C1 segment of cervical spinal cord (tissue), 14 donors: ENCODE results near the gene GALNT15.

ENCODE experiments used
- DNase-seq, 14 donors: peaks; one replicate each; lab custom pipeline; 2025; lab: John Stamatoyannopoulos, UW

Gene GALNT15, protein sequence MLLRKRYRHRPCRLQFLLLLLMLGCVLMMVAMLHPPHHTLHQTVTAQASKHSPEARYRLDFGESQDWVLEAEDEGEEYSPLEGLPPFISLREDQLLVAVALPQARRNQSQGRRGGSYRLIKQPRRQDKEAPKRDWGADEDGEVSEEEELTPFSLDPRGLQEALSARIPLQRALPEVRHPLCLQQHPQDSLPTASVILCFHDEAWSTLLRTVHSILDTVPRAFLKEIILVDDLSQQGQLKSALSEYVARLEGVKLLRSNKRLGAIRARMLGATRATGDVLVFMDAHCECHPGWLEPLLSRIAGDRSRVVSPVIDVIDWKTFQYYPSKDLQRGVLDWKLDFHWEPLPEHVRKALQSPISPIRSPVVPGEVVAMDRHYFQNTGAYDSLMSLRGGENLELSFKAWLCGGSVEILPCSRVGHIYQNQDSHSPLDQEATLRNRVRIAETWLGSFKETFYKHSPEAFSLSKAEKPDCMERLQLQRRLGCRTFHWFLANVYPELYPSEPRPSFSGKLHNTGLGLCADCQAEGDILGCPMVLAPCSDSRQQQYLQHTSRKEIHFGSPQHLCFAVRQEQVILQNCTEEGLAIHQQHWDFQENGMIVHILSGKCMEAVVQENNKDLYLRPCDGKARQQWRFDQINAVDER

DNA sequence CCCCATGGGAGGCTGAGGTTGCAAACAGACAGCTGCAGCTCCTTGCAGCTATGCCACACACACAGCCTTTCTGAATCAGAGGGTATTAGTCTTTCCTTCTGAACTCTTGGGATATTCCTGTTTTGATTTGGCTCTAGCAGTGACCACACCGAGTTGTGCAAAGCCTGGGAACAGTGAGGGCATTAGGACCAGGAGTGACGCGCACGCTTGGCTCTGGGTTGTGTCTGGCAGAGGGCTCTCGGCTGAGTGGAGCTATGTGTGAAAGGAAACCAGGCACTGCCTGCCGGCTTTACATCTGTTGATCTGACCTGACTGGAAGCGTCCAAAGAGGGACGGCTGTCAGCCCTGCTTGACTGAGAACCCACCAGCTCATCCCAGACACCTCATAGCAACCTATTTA is at the start of gene GALNT15:
GALNT15 (plus strand) TSS at position 292 of the 400 bp plus-strand sequence. CDS start 472 bp downstream, outside the sequence.
- peak; percentile 40 to 97 (median 81) for DNase-seq

DNA sequence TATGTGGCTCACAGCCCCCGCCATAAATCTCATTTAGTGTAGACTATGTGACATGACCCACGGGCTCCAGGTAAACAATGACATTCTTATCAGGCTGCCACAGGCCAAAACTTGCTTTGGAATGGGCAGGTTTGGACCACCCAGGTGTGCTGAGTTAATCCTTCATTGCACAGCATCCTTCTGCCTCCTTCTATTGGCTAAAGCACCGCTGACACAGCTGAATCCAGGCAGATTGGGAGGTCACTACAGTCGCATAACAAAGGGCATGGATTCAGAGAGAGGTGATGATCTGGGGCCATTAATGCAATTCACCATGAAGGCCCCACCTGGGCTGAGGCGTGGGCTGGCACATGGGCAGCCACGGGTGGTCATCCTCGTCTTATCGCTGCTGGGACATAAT is 47.8 kb upstream of the GALNT15 start:
- no peak for DNase-seq

DNA sequence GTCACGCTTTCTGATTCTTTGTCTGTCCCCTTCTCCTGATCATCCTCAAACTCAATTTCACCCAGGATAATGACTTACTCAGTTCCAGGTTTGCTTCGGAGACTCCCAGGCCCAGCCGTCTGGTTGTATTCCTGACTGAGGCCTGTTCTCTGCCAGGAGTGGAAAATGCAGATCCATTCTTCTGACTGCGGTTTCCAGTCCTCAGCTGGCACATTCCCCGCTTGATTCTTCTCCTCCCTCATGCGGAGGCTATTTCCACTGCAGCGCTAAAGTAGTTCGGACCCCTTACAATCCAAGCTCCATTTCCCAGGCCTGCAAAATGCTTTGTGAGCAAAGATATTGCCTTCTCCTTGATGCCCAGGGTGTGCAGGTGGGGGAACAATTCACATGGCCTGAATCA is 47.2 kb upstream of the GALNT15 start:
- DNase-seq = no peak

DNA sequence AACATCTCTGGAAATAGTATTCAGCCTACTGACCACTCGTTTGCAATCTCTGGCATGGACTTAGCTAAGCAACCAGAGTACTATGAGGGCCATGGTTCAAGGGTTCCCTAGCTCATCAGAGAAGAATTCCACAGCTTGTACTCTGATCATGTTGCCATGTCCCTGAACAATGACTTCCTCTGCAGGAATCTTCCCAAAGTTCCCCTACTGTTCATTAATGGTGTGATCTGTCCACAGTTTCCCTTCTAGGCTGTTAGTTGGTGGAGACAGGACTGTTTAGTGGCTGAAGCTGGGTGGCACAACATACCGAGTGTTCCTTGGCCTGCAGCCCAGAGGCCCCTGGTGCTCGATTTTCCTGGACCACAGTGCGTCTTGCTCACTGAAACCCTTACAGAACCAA is 44.4 kb upstream of the GALNT15 start:
- peak in 5 of 14 donors; percentile 8 to 53 (median 44) for DNase-seq

DNA sequence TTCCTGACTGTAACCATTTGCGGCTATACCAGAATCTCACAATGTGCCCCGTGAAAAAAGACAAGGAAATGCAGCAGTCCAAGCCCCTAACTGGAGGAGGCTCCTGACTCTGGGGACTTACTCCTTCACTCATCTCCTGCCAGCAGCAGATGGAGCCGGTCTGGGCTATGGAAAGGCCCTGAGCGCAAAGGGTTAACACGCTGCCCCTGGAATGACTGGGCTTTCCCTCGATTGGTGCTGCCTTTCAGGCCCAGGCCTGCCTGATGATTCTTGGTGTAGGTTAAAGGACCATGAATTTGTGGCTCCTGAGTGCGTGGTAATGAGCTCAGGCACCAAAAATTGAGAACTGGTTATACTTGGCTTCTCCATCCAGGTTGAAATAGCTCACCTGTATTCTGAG is 42.3 kb upstream of the GALNT15 start:
- DNase-seq = no peak

DNA sequence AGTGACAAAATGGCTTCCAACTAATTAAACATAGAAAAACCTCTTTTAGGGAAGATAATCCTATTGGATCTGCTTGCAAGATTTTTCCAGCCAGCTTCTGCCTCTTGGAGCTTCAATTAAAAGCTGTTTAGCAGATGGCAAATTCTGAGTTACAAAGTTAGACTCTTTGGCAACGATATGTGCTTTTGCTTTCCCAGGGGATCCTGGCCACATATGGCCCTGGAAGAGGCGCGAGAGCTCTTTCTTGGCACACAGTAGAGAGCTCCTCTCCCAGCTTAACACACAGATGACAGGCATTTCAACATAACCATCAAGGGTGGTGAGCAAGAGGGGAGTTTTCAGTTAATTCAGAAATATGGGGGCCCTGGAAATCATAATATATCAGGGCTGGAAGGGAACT is 41.6 kb upstream of the GALNT15 start:
- peak in 2 of 14 donors; percentile 14 to 85 for DNase-seq

DNA sequence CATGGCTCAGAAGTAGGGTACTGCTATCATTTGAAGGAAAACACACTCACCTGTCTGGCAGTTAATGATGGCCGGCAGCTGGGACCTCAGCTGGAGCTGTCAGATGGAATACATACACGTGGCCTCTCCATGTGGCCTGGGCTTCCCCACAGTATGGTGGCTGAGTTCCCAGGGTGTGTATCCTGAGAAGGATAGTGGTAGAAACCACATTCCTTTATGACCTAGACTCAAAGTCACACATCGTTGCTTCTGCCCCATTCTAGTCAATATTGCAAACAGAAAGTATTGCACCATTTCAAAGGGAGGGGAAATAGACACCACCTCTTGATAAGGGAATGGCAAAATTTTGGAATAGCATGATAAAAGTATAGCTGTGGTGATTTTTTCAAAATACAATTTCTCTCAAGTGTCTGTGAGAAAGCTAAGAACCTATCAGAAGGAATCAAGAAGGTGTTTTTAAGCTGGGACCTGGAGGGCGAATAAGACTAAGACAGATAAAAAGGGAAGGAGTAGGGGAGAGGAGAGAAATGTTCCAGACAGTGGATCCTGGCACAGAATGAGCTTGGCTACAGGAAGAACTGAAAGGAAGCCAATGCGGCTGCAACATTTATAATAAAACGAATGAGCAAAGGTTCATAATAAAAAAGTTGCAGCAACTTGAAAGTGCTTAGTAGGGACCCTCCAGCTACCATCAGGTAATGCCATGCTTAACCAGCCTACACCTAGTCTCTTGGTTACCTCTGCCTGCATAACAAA is 40.1 kb upstream of the GALNT15 start:
- peak in 1 of 14 donors; percentile 12 for DNase-seq

DNA sequence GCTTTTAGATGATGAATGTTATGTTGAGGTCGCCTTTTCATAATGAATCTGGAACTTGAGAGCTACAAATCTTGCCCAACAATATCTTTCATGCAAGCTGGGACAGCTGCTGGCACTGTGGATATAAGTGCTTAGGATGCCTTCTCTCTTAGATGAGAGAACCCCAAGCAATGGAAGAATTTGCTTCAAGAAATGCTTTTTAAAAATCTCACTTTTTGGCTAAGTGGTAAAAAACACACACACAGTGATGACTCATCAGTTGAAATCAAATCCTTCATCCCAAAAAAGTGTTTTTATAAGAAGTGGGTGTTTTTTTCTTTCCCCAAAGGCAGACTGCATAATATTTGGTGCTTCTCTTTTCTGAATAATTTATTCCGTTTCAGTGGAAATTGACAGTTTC is 38.4 kb upstream of the GALNT15 start:
- DNase-seq = no peak

DNA sequence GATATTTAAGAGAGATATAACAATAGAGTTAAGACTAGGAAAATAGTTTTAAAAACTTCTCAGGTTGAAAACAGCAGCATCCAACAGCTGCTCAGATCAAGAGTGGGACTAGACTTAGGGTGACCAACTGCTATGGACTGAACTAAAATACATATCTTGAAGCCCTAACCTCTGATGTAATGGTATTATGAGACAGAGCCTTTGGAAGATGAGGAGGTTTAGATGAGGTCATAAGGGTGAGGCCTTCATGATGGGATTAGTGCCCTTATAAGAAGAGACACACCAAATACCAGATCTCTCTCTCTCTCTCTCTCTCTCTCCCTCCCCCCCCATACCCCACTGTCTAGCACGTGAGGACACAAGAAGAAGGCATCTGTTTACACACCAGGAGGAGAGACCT is 37.4 kb upstream of the GALNT15 start:
- no peak for DNase-seq

DNA sequence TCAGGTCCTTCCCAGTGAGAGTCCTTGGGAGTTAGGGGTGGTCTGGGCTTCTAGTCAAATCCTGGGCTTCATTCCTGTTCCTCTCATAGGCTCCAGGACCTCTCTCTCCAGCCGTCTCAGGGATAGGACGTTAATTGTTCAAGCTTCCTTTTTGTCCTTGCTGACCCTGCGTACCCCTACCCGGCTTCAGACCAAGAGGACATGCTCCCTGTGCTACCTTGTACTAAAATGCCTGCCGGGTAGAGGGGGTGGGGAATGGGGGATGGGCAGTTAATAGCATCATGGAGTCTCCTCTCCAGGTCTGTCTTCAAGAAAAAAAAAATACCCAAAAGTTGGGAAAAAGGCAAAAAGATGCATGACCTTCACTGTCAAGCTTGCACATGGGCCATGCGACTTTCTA is 36.5 kb upstream of the GALNT15 start:
- no peak for DNase-seq

DNA sequence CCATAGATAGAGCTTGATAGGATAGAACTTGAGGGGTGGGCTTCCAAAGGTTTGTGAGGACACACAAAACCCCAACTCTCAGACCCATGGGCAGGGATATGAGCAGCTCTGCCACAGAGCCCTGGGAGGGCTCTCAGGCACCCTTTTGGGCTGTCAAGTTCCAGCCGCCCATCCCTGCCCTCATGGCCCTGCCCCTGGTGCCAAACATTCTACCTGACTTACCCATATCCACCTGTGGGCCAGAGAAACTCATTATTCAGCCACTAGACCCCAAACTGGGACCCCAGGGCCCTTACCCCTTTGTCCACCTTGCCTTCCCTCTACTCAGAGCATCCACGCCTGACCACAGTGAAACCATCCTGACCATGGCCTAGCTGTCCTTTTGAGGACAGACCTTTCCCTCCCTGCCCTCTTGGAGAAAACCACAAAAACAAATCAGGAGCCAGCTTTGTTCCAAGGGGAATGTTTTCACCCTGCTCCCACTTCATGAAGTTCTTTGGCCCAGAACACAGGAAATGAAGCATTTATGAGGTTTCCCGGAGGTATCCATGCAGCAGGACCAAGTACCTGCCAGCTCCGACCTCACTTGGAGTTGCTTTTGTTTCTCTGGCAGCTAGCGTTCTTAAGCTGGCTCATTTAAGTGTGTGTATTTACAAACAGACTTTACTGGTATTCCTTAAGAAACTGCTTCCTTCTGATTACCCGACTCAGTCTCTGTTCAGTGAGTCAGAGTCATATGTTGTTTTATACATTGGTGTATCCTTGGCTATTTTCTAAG is 34.2 kb upstream of the GALNT15 start:
- peak in 3 of 14 donors; percentile 29 to 39 (median 33) for DNase-seq

DNA sequence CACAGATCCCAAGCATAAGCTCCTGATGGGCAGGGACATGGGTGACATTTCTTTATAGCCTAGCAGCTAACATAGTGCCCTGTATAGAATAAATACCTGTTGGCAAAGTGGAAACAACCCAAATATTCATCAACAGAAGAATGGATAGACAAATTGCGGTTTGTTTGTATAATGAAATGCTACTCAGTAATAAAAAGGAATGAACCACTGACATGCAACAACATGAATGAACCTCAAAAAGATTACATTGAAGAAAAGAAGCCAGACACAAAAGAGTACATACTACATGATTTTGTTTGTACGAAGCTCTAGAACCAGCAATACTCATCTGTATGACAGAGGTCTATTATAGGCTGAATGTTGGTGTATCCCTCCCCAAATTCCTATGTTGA is 33.6 kb upstream of the GALNT15 start:
- no peak for DNase-seq

DNA sequence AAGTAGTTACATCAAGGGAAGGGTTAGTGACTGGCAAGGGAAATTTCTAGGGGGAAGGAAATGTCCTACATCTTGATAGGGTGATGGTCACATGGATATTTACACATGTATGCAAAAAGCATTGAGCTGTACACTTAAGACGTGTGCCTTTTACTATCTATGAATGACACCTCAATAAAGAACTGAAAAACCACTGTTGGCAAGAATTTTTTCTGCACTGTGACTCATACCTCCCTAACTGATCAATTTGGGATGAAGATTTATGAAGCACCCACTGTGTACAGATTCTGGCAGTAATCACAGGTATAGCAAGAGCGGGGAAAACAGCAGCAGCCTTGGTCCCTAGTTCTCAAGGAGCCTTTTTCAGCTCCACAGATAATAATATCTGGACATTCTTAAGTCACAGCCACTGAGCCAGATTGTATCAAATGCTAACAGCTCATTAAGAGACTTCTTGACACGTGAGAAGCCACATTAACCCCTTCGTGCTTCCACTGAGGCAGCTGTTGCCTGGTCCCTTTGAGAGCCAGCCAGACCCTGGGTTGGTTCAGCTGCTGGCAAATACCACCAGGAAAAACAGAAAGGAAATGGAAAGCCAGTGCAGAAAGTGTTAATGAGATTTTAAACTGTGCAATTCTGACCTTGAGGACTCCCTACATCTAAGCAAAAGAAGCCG is 32.0 kb upstream of the GALNT15 start:
- no peak for DNase-seq

DNA sequence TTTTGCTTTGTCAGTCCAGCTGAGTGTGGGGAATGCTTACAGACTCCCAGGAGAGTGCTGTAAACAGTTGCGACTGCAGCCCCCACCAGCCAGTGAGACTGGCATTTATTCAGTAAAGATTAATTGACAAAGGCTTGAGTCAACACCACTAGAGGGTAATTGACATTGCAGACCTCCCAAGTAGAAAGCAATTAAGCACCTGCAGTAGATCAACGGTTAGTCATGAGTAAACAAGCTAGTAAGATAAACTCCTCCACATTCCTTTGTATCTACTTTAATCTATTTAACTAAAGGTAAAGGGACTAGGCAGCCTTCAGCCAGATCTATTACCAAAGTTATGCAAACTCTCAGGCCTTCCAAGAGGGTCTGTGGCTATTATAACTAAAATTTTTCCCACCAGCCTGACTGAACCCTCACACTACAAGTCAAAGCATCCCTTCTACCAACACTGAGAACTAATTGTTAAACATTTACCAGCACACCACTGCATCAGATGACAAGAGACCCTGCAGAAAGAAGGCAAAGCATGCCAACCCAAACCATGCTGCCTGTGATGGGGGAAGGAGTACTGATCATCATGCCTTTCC is 30.5 kb upstream of the GALNT15 start:
- no peak for DNase-seq

DNA sequence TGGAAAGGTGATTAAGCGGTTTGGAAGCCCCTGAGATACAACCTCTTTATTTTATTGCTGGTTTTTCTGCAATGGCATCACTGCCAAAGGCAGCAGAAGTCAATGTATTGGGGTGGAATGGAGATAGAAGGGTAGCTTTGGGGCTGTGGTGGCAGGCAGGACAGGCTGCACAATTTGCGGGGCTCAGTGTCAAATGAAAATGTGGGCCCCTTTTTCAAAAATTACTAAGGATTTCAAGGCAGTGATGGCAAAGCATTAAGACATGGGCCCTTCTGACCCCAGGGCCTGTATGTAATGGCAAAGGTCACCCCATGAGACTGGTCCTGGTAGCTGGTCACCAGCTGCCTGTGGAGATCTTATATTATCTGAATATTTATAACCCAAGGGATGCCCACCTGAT is 29.3 kb upstream of the GALNT15 start:
- DNase-seq = no peak

DNA sequence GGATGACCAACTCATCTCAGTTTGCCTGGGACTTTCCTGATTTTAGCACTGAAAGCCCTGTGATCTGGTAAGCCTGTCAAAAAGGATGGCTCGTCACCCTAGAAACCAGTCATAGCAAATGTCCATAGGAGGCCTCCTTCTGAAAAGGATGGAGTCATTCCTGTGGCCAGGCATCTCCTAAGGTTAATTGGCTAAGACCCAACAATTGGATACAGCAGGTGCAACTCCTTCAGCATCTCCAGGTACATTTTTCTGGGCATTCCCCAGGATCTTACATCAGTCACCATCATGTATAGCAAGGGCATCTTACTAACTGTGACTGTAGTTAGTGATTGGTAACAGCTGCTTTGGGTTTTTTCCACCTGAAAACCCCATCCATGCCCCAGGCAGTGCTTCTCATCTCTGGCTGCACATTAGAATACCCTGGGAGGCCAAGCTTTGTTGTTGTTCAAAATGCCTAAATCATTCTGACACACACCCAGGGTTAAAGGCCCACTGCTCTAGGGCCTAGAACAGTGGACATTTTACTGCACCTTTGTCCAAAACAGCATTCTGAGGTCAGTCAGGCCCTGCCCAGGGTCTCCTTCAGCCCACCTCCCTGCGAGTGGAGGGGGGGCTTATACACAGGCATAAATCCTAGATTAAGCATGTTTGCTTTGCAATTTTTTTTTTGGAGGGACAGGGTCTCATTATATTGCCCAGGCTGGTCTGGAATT is 28.3 kb upstream of the GALNT15 start:
- no peak for DNase-seq

DNA sequence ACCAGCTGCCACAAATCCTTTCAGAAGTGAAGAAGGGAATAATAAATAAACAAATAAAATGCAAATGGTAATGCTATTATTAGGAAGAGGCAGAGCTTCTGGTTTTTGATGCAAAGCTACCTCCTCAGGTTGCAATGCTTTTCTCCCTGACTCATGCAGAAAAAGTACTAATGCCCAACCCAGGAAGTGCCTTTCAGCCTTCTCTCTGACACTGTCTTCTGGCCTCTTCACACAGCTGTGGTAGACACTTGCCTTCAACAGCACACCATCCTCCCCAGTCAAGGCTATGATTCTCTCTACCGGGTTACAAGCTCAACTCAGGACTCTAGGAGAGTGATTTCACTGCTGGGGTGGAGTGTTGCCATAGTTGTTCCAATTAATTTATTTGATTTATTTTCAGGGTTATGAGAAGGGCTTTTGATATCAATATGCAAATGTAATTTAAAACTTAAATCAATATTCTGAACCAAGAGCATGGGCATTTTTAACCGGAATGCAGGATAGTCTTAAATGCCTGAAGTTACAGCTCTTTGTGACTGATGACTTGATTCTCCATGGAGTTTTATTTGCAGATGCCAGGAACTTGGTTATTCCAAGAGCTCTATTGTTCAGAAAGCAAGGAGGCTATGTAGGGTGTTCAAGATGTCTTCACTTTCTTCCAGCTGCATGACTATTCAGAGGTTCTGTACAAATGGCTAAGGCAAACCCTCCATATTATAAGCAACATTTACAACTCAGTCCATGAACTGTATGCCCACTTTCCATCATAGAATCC is 27.1 kb upstream of the GALNT15 start:
- peak in 1 of 14 donors; percentile 15 for DNase-seq

DNA sequence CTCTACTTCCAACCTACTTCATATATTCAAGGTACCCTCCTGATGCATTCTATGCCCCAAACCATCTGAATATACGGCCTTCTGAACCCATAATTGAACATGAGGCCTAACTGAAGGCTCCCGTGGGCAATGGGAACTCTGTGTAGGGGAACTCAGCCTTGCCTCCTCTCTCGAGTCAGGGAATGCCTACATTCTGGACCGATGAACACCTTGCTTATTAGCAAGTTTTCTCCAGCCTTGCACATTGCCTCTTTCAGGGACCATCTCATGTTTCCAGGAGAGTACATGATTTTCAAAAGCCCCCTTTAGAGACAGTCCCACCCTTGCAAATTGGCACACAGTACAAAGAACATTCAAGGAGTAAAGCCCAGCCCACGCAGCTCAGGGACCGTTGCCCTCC is 26.3 kb upstream of the GALNT15 start:
- no peak for DNase-seq

DNA sequence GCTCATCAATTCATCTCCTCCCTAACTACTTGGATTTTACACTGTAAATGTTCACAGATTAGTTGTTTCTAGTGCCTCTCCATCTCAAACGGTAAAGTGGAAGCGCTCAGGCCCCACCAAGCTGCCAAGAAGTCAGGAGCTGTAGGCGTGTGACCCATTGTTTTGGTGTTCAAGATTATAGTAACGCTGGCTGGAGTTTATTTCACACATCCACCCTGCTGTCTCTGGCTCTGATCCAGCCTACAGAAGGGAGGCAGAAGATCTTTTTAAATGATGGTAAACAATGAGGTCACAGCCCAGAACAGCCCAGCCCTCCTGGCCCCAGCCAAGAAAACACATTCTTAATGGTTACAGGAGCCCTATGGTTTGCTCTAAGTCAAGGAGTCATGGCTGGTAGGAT is 25.7 kb upstream of the GALNT15 start:
- no peak for DNase-seq
